DOHH2 (cell line): ENCODE data around the gene TCF20.

ENCODE experiments used
- EZH2phosphoT487 ChIP-seq: fragments of 200-600 bp; sonication (generic); IDR thresholded peaks from 2 replicates; pipeline ENCODE4 v1.6.1; 2017; ENCODE audit warnings: borderline replicate concordance, mild to moderate bottlenecking, antibody characterized with exemption, low read length, moderate library complexity, mixed read lengths
- TF ChIP-seq, protein P1 (sequence below): fragments of 200-600 bp; sonication (generic); IDR thresholded peaks from one replicate; pipeline ENCODE4 v1.5.1; 2014; ENCODE audit warnings: antibody characterized with exemption, mild to moderate bottlenecking, low read depth, low read length; ENCODE audit not compliant: poor library complexity, severe bottlenecking

DNA sequence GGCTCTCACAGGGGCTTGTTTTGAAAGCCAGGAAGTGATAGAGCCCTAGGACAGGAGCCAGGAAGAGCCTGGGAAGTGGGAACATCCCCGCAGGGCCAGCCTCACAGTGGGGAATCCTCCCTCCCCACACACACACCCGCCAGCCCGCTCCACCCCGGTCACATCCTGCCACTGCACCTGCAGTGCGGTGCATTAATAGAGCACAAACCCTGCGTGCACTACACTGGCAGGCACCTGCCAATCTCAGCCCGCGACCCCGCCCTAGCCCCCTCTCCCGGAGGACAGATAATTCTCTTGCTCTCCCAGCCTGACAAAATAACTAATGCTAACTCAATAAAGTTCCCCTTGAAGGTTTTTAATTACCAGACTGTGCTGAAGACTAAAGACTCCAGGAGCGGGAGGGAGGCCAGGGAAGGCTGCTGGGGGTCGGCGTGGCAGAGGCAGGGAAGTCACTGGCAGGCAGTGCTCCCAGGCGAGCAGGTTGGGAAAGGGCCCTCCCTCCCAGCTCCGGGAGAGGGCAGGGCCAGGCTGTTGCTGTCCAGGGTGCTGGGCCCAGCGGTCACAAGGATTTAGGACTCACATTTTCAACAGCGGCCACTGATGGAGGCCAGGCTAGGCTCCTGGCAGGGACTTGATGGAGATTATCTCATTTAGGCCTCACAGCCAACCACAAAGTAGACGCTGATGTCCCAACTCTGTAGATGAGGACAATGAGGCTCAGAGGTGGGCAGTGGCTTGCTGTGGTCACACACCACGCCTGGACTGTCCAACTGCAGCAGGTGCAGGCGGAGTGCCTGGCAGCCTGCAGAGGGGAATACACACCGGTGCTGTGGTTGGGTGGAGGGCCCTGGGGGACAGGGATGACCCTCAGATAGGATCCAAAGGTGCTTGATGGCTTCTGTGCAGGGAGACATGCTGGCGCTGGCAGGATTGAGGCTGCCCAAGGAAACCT lies 23.9 kb upstream of the TCF20 start:
- no peak for TF ChIP-seq EZH2phosphoT487
- TF ChIP-seq, protein P1, sequence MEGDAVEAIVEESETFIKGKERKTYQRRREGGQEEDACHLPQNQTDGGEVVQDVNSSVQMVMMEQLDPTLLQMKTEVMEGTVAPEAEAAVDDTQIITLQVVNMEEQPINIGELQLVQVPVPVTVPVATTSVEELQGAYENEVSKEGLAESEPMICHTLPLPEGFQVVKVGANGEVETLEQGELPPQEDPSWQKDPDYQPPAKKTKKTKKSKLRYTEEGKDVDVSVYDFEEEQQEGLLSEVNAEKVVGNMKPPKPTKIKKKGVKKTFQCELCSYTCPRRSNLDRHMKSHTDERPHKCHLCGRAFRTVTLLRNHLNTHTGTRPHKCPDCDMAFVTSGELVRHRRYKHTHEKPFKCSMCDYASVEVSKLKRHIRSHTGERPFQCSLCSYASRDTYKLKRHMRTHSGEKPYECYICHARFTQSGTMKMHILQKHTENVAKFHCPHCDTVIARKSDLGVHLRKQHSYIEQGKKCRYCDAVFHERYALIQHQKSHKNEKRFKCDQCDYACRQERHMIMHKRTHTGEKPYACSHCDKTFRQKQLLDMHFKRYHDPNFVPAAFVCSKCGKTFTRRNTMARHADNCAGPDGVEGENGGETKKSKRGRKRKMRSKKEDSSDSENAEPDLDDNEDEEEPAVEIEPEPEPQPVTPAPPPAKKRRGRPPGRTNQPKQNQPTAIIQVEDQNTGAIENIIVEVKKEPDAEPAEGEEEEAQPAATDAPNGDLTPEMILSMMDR = no peak
